ENCODE data around the gene ITCH.
"Not testable (repeated sequence)": the region's sequence is repeated elsewhere in the genome, so short reads cannot be mapped to it uniquely, and the experiment has no call there.

Gene ITCH

DNA sequence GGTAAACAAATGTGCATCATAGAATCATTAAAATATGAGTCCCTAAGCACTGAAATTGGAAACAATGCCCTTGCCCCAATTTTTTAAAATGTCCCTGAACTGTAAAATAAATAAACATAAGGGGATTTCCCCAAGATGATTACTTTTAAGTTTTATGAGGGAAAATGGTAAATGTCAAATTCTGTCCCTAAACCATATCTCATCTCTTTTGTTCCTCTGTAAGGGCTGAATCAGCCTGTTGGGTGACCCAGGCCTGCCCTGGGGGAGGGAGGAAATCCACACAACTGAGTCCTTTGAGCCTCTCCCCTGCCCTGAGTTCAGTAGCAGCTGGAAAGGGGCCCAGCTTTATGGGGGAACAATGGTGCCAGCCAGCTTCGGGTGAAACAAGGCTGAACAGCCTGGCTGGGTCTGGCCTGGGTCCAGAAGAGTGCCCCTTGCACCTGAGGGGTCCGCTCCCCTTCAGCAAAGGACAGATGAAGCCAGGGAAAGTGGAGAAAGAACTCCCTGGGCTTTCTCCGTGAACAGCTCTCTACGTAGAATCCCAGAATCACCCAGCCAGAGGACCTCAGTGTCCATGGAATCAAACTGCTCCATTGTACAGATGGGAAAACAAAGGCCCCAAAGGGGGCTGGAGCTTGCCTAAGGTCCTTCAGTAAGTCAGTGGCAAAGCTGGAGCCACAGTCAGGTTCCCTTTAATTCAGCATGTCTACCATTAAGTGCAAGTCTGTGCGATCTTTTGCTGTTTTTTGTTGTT lies 28.2 kb upstream of the ITCH start:
- TF ChIP-seq, protein P1, sequence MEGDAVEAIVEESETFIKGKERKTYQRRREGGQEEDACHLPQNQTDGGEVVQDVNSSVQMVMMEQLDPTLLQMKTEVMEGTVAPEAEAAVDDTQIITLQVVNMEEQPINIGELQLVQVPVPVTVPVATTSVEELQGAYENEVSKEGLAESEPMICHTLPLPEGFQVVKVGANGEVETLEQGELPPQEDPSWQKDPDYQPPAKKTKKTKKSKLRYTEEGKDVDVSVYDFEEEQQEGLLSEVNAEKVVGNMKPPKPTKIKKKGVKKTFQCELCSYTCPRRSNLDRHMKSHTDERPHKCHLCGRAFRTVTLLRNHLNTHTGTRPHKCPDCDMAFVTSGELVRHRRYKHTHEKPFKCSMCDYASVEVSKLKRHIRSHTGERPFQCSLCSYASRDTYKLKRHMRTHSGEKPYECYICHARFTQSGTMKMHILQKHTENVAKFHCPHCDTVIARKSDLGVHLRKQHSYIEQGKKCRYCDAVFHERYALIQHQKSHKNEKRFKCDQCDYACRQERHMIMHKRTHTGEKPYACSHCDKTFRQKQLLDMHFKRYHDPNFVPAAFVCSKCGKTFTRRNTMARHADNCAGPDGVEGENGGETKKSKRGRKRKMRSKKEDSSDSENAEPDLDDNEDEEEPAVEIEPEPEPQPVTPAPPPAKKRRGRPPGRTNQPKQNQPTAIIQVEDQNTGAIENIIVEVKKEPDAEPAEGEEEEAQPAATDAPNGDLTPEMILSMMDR (IDR thresholded peaks at IDR 0.05): no peak
- no peak overlapping the region for H3K27ac ChIP-seq
- no peak for DNase-seq (ENCODE audit: low spot score)
- H3K4me3 ChIP-seq: no peak overlapping the region

DNA sequence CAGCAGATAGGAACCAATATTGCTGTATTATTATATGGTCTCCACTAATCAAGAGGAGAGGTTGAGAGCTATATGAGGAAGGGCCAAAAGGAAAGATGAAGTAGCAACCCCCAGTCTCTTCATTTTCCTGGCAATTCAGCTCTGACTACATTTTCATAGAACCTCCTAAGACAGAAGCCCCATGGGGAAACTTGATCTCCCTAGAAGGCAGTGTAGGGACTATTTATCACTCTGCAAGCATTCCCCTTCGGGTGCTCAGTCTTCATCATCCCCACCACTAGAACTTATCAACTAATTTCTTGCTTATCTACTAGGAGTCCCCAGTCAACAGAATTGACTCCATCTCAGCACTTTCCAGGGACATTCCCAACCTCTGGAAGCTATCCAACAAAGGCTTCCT lies 25.5 kb upstream of the ITCH start:
- no peak for DNase-seq (ENCODE audit: low spot score)
- Histone ChIP-seq H3K27ac (no peak overlapping the region), H3K4me3 (no peak overlapping the region)
- TF ChIP-seq, protein P1 (IDR thresholded peaks at IDR 0.05): no peak

DNA sequence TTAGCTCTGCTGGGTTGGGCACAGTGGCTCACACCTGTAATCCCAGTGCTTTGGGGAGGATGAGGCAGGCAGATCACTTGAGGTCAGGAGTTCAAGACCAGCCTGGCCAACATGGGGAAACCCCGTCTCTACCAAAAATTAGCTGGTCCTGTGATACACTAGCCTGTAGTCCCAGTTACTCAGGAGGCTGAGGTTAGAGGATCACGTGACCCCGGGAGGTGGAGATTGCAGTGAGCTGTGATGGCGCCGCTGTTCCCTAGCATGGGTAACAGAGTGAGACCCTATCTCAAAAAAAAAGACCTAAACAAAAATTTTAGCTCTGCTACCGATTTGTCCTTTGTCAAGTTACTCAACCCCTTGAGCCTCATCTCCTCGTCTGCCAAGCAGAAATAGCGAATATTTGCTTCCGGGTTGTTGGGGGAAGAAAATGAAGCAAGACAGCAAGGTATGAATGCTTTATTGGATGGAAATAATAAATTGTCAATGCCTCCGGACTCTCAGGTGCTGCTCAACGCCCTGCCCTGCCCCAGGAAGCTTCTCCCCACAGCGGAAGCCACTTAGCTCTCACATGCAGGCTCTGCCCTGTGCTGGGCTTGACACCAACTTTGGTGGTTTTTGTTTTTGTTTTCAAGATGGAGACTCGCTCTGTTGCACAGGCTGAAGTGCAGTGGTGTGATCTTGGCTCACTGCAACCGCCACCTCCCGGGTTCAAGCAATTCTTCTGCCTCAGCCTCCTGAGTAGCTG lies 24.9 kb upstream of the ITCH start:
- TF ChIP-seq, protein P1 (IDR thresholded peaks at IDR 0.05): no peak
- no peak overlapping the region for H3K4me3 ChIP-seq
- no peak for DNase-seq (ENCODE audit: low spot score)
- no peak overlapping the region for H3K27ac ChIP-seq

DNA sequence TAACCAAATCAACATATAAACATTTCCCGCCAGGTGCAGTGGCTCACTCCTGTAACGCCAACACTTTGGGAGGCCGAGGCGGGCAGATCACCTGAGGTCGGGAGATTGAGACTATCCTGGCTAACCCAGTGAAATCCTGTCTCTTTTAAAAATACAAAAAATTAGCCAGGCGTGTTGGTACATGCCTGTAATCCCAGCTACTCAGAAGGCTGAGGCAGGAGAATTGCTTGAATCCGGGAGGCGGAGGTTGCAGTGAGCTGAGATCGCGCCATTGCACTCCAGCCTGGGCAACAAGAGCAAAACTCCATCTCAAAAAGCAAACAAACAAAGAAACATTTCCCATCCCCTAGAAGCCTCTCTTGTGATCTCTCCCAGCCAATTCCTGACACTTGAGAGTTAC lies 22.3 kb upstream of the ITCH start:
- not testable (repeated sequence) for DNase-seq (ENCODE audit: low spot score); H3K4me3 ChIP-seq; H3K27ac ChIP-seq

DNA sequence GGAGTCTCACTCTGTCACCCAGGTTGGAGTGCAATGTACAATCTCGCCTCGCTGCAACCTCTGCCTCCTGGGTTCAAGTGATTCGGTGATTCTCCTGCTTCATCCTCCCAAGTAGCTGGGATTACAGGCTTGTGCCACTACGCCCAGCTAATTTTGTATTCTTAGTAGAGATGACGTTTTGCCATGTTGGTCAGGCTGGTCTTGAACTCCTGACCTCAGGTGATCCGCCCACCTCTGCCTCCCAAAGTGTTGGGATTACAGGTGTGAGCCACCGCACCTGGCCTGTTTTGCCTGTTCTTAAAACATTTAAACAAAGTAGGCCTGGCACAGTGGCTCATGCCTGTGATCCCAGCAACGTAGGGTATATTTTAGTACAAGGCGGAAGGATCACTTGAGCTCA lies 21.9 kb upstream of the ITCH start:
- H3K27ac ChIP-seq; DNase-seq (ENCODE audit: low spot score); H3K4me3 ChIP-seq: not testable (repeated sequence)

DNA sequence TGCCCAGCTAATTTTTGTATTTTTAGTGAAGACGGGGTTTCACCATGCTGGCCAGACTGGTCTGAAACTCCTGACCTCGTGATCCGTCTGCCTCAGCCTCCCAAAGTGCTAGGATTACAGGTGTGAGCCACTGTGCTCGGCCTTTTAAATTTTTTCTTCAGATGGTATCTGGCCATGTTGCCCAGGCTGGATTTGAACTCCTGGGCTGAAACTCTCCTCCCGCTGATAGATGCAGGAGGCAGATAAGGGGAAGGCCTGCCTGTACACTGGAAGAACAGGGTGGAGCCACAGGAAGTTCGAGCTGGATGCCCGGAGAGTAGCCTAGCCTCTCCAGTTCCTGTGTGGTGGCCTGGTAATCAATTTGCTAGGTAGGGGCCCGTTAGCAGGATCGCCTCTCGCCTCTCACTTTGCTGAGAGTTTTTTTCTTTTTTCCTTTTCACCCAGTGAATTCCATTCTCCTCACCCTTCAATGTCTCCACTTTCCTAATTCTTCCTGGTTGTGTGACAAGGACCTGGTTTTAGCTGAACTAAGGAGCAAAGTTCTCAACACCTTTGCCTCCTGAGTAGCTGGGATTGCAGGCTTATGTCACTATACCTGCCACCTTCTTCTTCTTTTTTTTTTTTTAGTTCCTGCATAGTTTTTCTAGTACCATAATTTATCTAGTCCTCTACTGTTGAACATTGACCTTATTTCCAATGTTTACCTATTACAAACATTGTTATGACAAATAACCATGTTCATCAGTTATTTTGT lies 19.4 kb upstream of the ITCH start:
- no peak for DNase-seq (ENCODE audit: low spot score)

DNA sequence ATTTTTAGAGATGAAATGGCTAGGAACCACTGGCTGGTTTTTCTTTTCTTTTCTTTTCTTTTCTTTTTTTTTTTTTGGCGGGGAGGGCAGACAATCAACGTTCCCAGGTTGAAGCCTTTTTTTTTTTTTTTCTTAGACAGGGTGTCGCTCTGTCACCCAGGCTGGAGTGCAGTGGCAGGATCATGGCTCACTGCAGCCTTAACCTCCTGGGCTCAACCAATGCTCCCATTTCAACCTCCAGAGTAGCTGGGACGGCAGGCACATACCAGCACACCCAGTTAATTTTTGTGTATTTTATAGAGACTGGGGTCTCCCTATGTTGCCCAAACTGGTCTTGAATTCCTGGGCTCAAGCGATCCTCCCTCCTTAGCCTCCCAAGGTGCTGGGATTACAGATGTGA lies 18.8 kb upstream of the ITCH start:
- H3K27ac ChIP-seq: no peak overlapping the region
- TF ChIP-seq, protein P1 (IDR thresholded peaks at IDR 0.05): no peak
- DNase-seq (ENCODE audit: low spot score): no peak

More for the DNA sequence above, 19.4 kb upstream of the ITCH start:
- no peak overlapping the region for H3K4me3 ChIP-seq
- no peak overlapping the region for H3K27ac ChIP-seq
- TF ChIP-seq, protein P1 (IDR thresholded peaks at IDR 0.05): no peak

More for the DNA sequence above, 18.8 kb upstream of the ITCH start:
- no peak overlapping the region for H3K4me3 ChIP-seq

Measured in coronary artery (tissue), 2 donors.